AG08395 (cell line): ENCODE results near the gene ANKRD30B.
"Not testable (repeated sequence)": the region's sequence is repeated elsewhere in the genome, so short reads cannot be mapped to it uniquely, and the experiment has no call there.

Experiments
- DNase-seq: peaks from one replicate; pipeline ENCODE4 v3.0.0; 2012; ENCODE audit warnings: mixed read lengths, low spot score

The ANKRD30B gene

GRCh38 chr18:14747513-14748474 lies at the start of gene ANKRD30B:
TSS of gene ANKRD30B (plus strand) at chr18:14748172. CDS start at chr18:14748420, 248 bp downstream.
- no peak for DNase-seq

- DNase-seq, result not testable (repeated sequence)
Observed at GRCh38 chr18:14701286-14702040, 46.5 kb upstream of the ANKRD30B start.

DNA sequence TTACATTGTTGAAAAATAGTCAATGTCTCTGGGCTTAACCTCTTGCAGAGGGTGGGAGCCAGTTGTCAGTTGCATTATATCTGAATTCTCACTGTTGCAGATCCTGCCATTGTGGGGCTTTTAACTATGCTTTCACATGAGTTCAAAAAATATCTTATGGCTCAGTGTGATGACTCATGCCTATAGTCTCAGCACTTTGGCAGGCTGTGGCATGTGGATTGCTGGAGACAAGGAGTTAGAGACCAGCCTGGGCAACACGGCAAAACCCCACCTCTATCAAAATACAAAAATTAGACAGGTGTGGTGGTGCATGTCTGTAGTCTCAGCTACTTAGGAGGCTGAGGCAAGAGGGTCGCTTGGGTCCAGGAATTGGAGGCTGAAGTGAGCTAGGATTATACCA lies 38.2 kb upstream of the ANKRD30B start:
- not testable (repeated sequence) for DNase-seq

GRCh38 chr18:14721569-14721968 lies 26.4 kb upstream of the ANKRD30B start:
- DNase-seq, result not testable (repeated sequence)

- not testable (repeated sequence) for DNase-seq
Observed at GRCh38 chr18:14739056-14739455, 8.9 kb upstream of the ANKRD30B start.

DNA sequence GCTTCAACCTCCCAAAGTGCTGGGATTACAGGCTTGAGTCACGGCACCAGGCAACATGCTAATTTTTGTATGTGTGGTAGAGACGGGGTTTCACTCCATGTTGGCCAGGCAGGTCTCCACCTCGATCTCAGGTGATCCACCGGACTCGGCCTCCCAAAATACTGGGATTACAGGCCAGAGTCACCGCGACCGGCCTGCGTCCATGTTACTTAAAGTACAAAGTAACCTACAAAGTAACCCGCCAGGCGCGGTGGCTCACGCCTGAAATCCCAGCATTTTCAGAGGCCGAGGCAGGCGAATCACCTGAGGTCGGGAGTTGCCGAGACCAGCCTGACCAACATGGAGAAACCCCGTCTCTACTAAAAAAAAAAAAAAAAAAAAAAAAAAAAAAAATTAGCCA lies 1.1 kb upstream of the ANKRD30B start:
- DNase-seq, result no peak

DNA sequence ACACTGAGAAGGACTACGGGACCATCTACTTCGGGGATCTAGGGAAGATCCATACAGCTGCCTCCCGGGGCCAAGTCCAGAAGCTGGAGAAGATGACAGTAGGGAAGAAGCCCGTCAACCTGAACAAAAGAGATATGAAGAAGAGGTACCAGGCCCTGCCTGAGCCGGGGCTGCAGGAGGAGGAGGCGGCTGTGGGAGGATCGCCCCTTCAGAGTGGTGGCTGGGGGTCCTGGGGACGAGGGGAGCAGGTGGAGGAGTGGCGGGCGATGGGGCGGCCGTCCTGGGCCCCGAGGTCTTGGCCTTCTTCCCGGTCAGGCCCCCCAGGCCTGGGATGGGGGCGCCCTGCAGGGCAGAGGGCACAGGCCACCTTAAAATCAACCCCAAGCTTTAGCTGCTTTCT lies 524 bp downstream of the ANKRD30B start:
- DNase-seq, result no peak

- DNase-seq, result not testable (repeated sequence)
Observed at GRCh38 chr18:14763566-14763965, 15.6 kb downstream of the ANKRD30B start.

GRCh38 chr18:14767474-14767873 lies 19.5 kb downstream of the ANKRD30B start:
- no peak for DNase-seq

GRCh38 chr18:14768241-14768640 lies 20.3 kb downstream of the ANKRD30B start:
- no peak for DNase-seq

- no peak for DNase-seq
Observed at GRCh38 chr18:14769381-14769780, 21.4 kb downstream of the ANKRD30B start.

DNA sequence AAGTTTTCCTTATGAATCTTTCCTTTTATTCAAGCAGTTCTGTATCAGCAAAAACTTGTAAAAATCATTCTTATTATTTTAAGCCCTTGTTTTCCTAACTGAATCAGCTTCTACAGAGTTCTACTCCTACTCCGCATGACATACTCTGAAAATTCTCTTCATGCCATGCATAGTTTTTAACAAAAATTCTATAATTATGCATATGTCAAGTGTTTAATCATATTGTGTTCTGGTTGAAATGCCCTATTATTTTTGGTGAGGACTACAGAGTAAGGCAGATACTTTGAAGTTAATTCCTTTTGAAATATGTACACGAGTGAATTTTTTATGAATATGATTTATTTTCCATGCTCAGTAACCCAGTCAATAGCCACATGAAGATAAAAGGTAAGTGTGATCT lies 28.8 kb downstream of the ANKRD30B start:
- no peak for DNase-seq

GRCh38 chr18:14781671-14782070 lies 33.7 kb downstream of the ANKRD30B start:
- DNase-seq, result no peak

DNA sequence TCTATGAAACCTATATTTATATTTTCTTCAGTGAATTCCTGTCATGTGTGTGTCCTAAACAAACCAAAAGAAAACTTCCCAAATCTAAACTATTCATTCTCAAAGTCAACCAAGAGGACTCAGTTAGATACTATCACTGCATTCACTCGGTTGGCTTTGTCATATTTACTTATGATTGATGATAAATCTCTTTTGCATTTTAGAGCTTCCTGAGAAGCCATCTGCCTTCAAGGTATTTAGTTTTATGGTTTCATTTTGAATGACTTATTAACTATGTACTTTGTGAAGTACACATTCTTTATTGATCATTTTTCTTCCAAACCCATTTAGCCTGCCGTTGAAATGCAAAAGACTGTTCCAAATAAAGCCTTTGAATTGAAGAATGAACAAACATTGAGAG lies 36.2 kb downstream of the ANKRD30B start:
- DNase-seq, result no peak

DNA sequence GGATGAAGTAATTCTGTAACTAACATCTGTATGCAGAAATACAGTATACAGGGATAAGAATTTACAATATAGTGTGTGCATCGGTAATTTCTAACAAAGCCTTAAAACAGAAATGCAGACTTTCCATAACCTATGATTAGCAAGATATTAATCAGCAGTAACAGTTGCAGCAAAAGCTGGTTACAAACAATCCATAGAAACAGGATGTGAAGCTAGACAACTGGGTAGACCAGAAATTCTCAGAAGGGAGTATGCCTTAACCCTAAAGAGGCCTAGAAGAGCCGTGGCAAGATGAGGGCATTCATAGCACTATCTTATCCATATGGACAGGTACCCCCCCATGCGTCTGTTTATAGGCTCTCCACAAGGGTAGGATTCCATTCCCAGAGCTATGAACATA lies 48.9 kb downstream of the ANKRD30B start:
- not testable (repeated sequence) for DNase-seq

DNA sequence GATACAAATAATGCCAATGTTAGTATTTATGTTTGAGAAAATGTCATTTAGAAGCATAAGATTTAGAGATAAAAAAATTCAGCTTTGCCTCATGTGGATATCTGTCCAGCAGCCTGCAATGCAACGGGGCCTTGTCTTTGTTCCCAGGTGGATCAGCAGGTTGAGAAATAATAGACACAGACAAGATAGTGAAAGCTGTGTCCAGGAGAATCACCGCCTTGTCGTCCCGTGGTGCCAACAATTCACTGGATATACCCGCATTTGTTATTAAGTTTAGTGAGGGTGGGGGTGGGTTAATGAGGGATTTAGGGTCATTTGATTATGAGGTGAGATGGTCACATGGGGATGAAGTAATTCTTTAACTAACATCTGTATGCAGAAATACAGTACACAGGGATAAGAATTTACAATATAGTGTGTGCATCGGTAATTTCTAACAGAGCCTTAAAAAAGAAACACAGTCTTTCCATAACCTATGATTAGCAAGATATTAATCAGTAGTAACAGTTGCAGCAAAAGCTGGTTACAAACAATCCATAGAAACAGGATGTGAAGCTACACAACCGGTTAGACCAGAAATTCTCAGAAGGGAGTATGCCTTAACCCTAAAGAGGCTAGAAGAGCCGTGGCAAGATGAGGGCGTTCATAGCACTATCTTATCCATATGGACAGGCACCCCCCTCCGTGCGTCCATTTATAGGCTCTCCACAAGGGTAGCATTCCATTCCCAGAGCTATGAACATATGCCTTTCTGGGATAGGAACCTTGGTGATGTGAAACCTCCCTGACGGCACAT lies 50.2 kb downstream of the ANKRD30B start:
- DNase-seq, result not testable (repeated sequence)

- DNase-seq, result not testable (repeated sequence)
Observed at GRCh38 chr18:14811081-14811480, 63.1 kb downstream of the ANKRD30B start.

GRCh38 chr18:14826972-14827632 lies 79.1 kb downstream of the ANKRD30B start:
- DNase-seq, result not testable (repeated sequence)

DNA sequence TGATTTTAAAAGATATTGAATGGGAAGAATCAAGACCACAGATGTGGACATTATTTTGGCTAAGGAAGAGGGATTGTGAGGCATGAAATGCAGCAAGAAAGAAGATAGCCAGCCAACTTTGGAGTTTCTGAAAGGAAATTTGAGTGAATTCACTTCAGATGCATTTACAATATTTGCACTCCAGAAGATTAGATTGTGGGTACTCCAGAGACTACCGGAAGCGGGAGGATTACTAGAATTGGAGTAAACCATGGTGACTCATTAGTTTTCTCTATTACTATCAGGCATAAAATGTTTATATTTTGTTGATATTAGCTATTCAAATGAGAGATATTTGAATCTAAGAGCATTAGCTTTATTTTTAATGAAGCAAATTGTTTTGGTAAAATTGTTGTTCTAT lies 93.6 kb downstream of the ANKRD30B start:
- DNase-seq, result not testable (repeated sequence)

GRCh38 chr18:14851533-14851932 lies 103.6 kb downstream of the ANKRD30B start:
- DNase-seq, result not testable (repeated sequence)

DNA sequence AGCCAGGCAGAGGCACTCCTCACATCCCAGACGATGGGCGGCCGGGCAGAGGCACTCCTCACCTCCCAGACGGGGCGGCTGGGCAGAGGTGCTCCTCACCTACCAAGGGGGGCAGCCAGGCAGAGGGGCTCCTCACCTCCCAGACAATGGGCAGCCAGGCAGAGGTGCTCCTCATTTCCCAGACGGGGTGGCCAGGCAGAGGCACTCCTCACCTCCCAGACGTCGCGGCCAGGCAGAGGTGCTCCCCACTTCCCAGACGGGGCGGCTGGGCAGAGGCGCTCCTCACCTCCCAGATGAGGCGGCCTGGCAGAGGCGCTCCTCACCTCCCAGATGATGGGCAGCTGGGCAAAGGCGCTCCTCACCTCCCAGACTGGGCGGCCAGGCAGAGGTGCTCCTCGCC lies 107.7 kb downstream of the ANKRD30B start:
- not testable (repeated sequence) for DNase-seq
